Skeletal muscle tissue (tissue), 4 donors: ENCODE results near the gene PROSER3. TPM values are rescaled to one million over a fixed set of nuclear protein-coding genes. Genes with fewer than 3 reads are reported as not detected.

ENCODE experiments used
- H3K27ac ChIP-seq: one replicate; pipeline ENCODE4 v1.7.0; 2013; ENCODE audit warnings: mild to moderate bottlenecking, low read depth, low read length, inconsistent platforms
- H3K27me3 ChIP-seq, 3 donors: one replicate each; pipeline ENCODE4 v1.7.0; 2013; ENCODE audit warnings: low read length in 3 of 3; ENCODE audit not compliant: control insufficient read depth in 3 of 3, insufficient read depth in 3 of 3
- H3K36me3 ChIP-seq, 3 donors: one replicate each; pipeline ENCODE4 v1.7.0; 2013; ENCODE audit warnings: low read length in 3 of 3; ENCODE audit not compliant: control insufficient read depth in 3 of 3, insufficient read depth in 3 of 3
- H3K4me1 ChIP-seq, 3 donors: one replicate each; pipeline ENCODE4 v1.7.0; 2013; ENCODE audit warnings: low read length in 3 of 3, mild to moderate bottlenecking in 3 of 3; ENCODE audit not compliant: control insufficient read depth in 3 of 3, insufficient read depth in 3 of 3
- H3K4me3 ChIP-seq, 3 donors: one replicate each; pipeline ENCODE4 v1.7.0; 2013; ENCODE audit warnings: low read length in 3 of 3
- H3K9ac ChIP-seq, 3 donors: one replicate each; pipeline ENCODE4 v1.7.0; 2013; ENCODE audit warnings: low read length in 3 of 3, mild to moderate bottlenecking in 3 of 3, moderate library complexity in 2 of 3, low read depth in 1 of 3
- H3K9me3 ChIP-seq, 3 donors: one replicate each; pipeline ENCODE4 v1.7.0; 2013; ENCODE audit warnings: low read length in 3 of 3; ENCODE audit not compliant: control insufficient read depth in 3 of 3
- total RNA-seq: library from RNA; depleted of rRNA; stranded (reverse); fragments of >200 nt; gene quantifications from one replicate; pipeline ENCODE4 v1.2.3, GENCODE V29; 2014
- donor health status: Osteomylitis.

PROSER3 gene
- total RNA-seq, 1 donor from 2014 or later = 1.0 TPM

- Histone ChIP-seq H3K9ac (peak overlapping the region in 2 of 3 donors; percentile 21 to 81), H3K27me3 (no peaks in the 10 kb centered on the region), H3K27ac (peak overlapping the region; percentile 99), H3K4me3 (peak overlapping the region in 2 of 3 donors; percentile 13 to 20), H3K36me3 (peaks cover 16 to 22% (median 19%) of the 10 kb centered on the region in 3 donors), H3K4me1 (peaks cover 34 to 54% (median 43%) of the 10 kb centered on the region in 3 donors), H3K9me3 (no peaks in the 10 kb centered on the region)
These were observed 4.2 kb upstream of the PROSER3 start for GRCh38 chr19:35753634-35754369.

GRCh38 chr19:35754370-35755130 lies 3.4 kb upstream of the PROSER3 start:
- H3K36me3 ChIP-seq = peaks cover 16 to 22% (median 19%) of the 10 kb centered on the region in 3 donors
- peak overlapping the region; percentile 52 to 100 (median 86) for H3K4me3 ChIP-seq
- H3K9me3 ChIP-seq = no peaks in the 10 kb centered on the region
- no peaks in the 10 kb centered on the region for H3K27me3 ChIP-seq
- H3K4me1 ChIP-seq = peaks cover 32 to 55% (median 43%) of the 10 kb centered on the region in 3 donors
- H3K27ac ChIP-seq = peak overlapping the region; percentile 99
- peak overlapping the region; percentile 69 to 95 (median 81) for H3K9ac ChIP-seq

- H3K36me3 ChIP-seq = peaks cover 16 to 22% (median 19%) of the 10 kb centered on the region in 3 donors
- H3K4me3 ChIP-seq = peak overlapping the region; percentile 52 to 100 (median 86)
- H3K9ac ChIP-seq = peak overlapping the region; percentile 69 to 95 (median 81)
- H3K27me3 ChIP-seq = no peaks in the 10 kb centered on the region
- H3K9me3 ChIP-seq = no peaks in the 10 kb centered on the region
- H3K4me1 ChIP-seq = peaks cover 32 to 50% (median 39%) of the 10 kb centered on the region in 3 donors
- peak overlapping the region; percentile 99 for H3K27ac ChIP-seq
These were observed 2.8 kb upstream of the PROSER3 start for GRCh38 chr19:35755131-35755549.

GRCh38 chr19:35755550-35756376 lies 2.2 kb upstream of the PROSER3 start:
- H3K9me3 ChIP-seq = no peaks in the 10 kb centered on the region
- H3K27me3 ChIP-seq = no peaks in the 10 kb centered on the region
- peak overlapping the region; percentile 86 to 100 (median 98) for H3K4me3 ChIP-seq
- peaks cover 32 to 49% (median 39%) of the 10 kb centered on the region in 3 donors for H3K4me1 ChIP-seq
- H3K36me3 ChIP-seq = peaks cover 16 to 24% (median 19%) of the 10 kb centered on the region in 3 donors
- H3K9ac ChIP-seq = peak overlapping the region; percentile 95 to 100 (median 95)
- peak overlapping the region; percentile 99 for H3K27ac ChIP-seq

- no peaks in the 10 kb centered on the region for H3K9me3 ChIP-seq
- peak within 1 kb of the TSS; percentile 99 for H3K27ac ChIP-seq
- no peaks in the 10 kb centered on the region for H3K27me3 ChIP-seq
- peak within 1 kb of the TSS; percentile 95 to 100 (median 95) for H3K9ac ChIP-seq
- H3K36me3 ChIP-seq = peaks cover 16 to 26% (median 23%) of the 10 kb centered on the region in 3 donors
- peaks cover 32 to 49% (median 39%) of the 10 kb centered on the region in 3 donors for H3K4me1 ChIP-seq
- peak within 1 kb of the TSS; percentile 86 to 100 (median 98) for H3K4me3 ChIP-seq
These were observed 1.4 kb upstream of the PROSER3 start, which contains the start of gene HSPB6 for GRCh38 chr19:35756377-35757230. TSS of gene HSPB6 (minus strand) at chr19:35757029. CDS start at chr19:35757008, 21 bp downstream.

- peak overlapping the region; percentile 86 to 100 (median 98) for H3K4me3 ChIP-seq
- H3K27ac ChIP-seq = peak overlapping the region; percentile 99
- H3K9me3 ChIP-seq = no peaks in the 10 kb centered on the region
- H3K36me3 ChIP-seq = peaks cover 21 to 26% (median 23%) of the 10 kb centered on the region in 3 donors
- H3K27me3 ChIP-seq = no peaks in the 10 kb centered on the region
- peak overlapping the region; percentile 89 to 100 (median 95) for H3K9ac ChIP-seq
- peaks cover 32 to 49% (median 35%) of the 10 kb centered on the region in 3 donors for H3K4me1 ChIP-seq
These were observed 686 bp upstream of the PROSER3 start for GRCh38 chr19:35757231-35757748.

GRCh38 chr19:35759697-35760096 lies 1.7 kb downstream of the PROSER3 start:
- peaks cover 24 to 36% (median 26%) of the 10 kb centered on the region in 3 donors for H3K4me1 ChIP-seq
- H3K4me3 ChIP-seq = no peak overlapping the region
- H3K27me3 ChIP-seq = no peaks in the 10 kb centered on the region
- no peak overlapping the region for H3K27ac ChIP-seq
- H3K36me3 ChIP-seq = peaks cover 4 to 11% (median 10%) of the 10 kb centered on the region in 3 donors
- H3K9ac ChIP-seq = no peak overlapping the region
- H3K9me3 ChIP-seq = no peaks in the 10 kb centered on the region

- Histone ChIP-seq H3K4me1 (peaks cover 18 to 26% (median 19%) of the 10 kb centered on the region in 3 donors), H3K9ac (no peak overlapping the region), H3K27me3 (no peaks in the 10 kb centered on the region), H3K4me3 (no peak overlapping the region), H3K9me3 (no peaks in the 10 kb centered on the region), H3K36me3 (peaks cover 9 to 16% (median 14%) of the 10 kb centered on the region in 3 donors), H3K27ac (no peak overlapping the region)
These were observed 2.9 kb downstream of the PROSER3 start for GRCh38 chr19:35760711-35761349.
